Left ventricle myocardium superior (tissue), 1 donor: ENCODE results near the gene CELA3A. TPM values are rescaled to one million over a fixed set of nuclear protein-coding genes. Genes with fewer than 3 reads are reported as not detected.
"Not testable (repeated sequence)": the region's sequence is repeated elsewhere in the genome, so short reads cannot be mapped to it uniquely, and the experiment has no call there.

Experiments
- ATAC-seq: fragments of 200-7000 bp; cut with Tn5 transposase; one replicate; pipeline ENCODE4 v1.9.1; 2020; ENCODE audit warnings: mild to moderate bottlenecking, moderate library complexity
- DNase-seq: peaks from one replicate; pipeline ENCODE4 v3.0.0-alpha.2; 2020
- intact Hi-C: fragments of 100-400 bp; cut with micrococcal nuclease; formaldehyde crosslinking; loops from one replicate; pipeline ENCODE4 v1.11.0; 2022
- total RNA-seq: library from RNA; stranded (reverse); fragmentation: NEBNext Ultra II Directional; extraction: Animal tissue kit (Norgen Biotek cat#: 25700); gene quantifications from one replicate; pipeline ENCODE4 v1.2.1, GENCODE V29; 2021
- donor health status: DM: no; HTN: yes; CAD: no; lungs with severe emphysema.

The CELA3A gene
- total RNA-seq, 1 donor from 2014 or later = not detected

GRCh38 chr1:22006736-22007135 is 5.3 kb downstream of the CELA3A start:
- DNase-seq, ATAC-seq, intact Hi-C loops: not testable (repeated sequence)

GRCh38 chr1:22007262-22007661 is 5.8 kb downstream of the CELA3A start:
- ATAC-seq = not testable (repeated sequence)

GRCh38 chr1:22009566-22009965 is 8.1 kb downstream of the CELA3A start:
- DNase-seq, ATAC-seq, intact Hi-C loops: not testable (repeated sequence)

More at GRCh38 chr1:22007262-22007661, 5.8 kb downstream of the CELA3A start:
- DNase-seq, intact Hi-C loops: not testable (repeated sequence)

- DNase-seq, ATAC-seq, intact Hi-C loops: not testable (repeated sequence)
Measured at GRCh38 chr1:22012752-22013151, 11.3 kb downstream of the CELA3A start.

- DNase-seq, intact Hi-C loops, ATAC-seq: not testable (repeated sequence)
Measured at GRCh38 chr1:22014575-22015206, 13.2 kb downstream of the CELA3A start.

- ATAC-seq (peak; percentile 69), DNase-seq (no peak)
- intact Hi-C loops = no loop called here
Measured at GRCh38 chr1:22018583-22019559, 17.4 kb downstream of the CELA3A start.

- intact Hi-C loops = no loop called here
- ATAC-seq (no peak), DNase-seq (no peak)
Measured at GRCh38 chr1:22021061-22021460, 19.6 kb downstream of the CELA3A start.

GRCh38 chr1:22024485-22025367 is 23.3 kb downstream of the CELA3A start:
- ATAC-seq = peak; percentile 66
- intact Hi-C loops = no loop called here
- DNase-seq = peak; percentile 59

- intact Hi-C loops = no loop called here
- peak; percentile 96 for ATAC-seq
- peak; percentile 85 for DNase-seq
Measured at GRCh38 chr1:22025368-22026155, 24.1 kb downstream of the CELA3A start.

- ATAC-seq (no peak), DNase-seq (no peak)
- intact Hi-C loops = no loop called here
Measured at GRCh38 chr1:22026924-22027289, 25.4 kb downstream of the CELA3A start.

- DNase-seq = no peak
- intact Hi-C loops = no loop called here
- no peak for ATAC-seq
Measured at GRCh38 chr1:22030057-22030456, 28.6 kb downstream of the CELA3A start.

- ATAC-seq (no peak), DNase-seq (no peak)
- intact Hi-C loops = no loop called here
Measured at GRCh38 chr1:22030473-22030872, 29.0 kb downstream of the CELA3A start.

GRCh38 chr1:22031214-22031962 is 29.9 kb downstream of the CELA3A start:
- intact Hi-C loops = no loop called here
- DNase-seq = peak; percentile 45

GRCh38 chr1:22034834-22035233 is 33.4 kb downstream of the CELA3A start:
- ATAC-seq, DNase-seq, intact Hi-C loops: not testable (repeated sequence)

More at GRCh38 chr1:22031214-22031962, 29.9 kb downstream of the CELA3A start:
- peak; percentile 88 for ATAC-seq

GRCh38 chr1:22037520-22037919 is 36.1 kb downstream of the CELA3A start:
- intact Hi-C loops = no loop called here
- ATAC-seq (no peak), DNase-seq (no peak)

GRCh38 chr1:22038036-22038435 is 36.6 kb downstream of the CELA3A start:
- ATAC-seq (peak; percentile 82), DNase-seq (no peak)
- intact Hi-C loops = no loop called here

GRCh38 chr1:22039594-22040285 is 38.3 kb downstream of the CELA3A start:
- DNase-seq = peak; percentile 69
- intact Hi-C loops = no loop called here
- ATAC-seq = peak; percentile 83
